Activated CD8-positive, alpha-beta T cell treated with anti-CD3 and anti-CD28 coated beads for 36 hours (primary cell): ENCODE results near the gene DCTD. TPM values are rescaled to one million over a fixed set of nuclear protein-coding genes. Genes with fewer than 3 reads are reported as not detected.

Source experiments
- ATAC-seq: fragments of 200-7000 bp; cut with Tn5 transposase; one replicate; pipeline ENCODE4 v1.10.0; 2021; ENCODE audit warnings: mild to moderate bottlenecking, moderate library complexity
- CTCF ChIA-PET: fragments of 350-600 bp; sonication (Branson Sonifier 250); formaldehyde crosslinking; loops from one replicate; lab custom pipeline; 2021; ENCODE audit warnings: antibody characterized with exemption; lab: Charles Lee
- POLR2A ChIA-PET: fragments of 350-600 bp; sonication (Branson Sonifier 250); formaldehyde crosslinking; loops from one replicate; lab custom pipeline; 2021; ENCODE audit warnings: antibody characterized with exemption; lab: Charles Lee
- DNase-seq: peaks from one replicate; pipeline ENCODE4 v3.0.0-alpha.2; 2020
- H3K27ac Mint-ChIP-seq: one replicate; pipeline ENCODE4 v1.8.0; 2021; ENCODE audit warnings: mild to moderate bottlenecking, mixed read lengths
- H3K27me3 Mint-ChIP-seq: one replicate; pipeline ENCODE4 v1.8.0; 2021; ENCODE audit warnings: mixed read lengths
- H3K36me3 Mint-ChIP-seq: one replicate; pipeline ENCODE4 v1.8.0; 2021; ENCODE audit warnings: low read depth, mixed read lengths
- H3K4me1 Mint-ChIP-seq: one replicate; pipeline ENCODE4 v1.8.0; 2021; ENCODE audit warnings: low read depth, mixed read lengths
- H3K4me3 Mint-ChIP-seq: one replicate; pipeline ENCODE4 v1.8.0; 2021; ENCODE audit warnings: mild to moderate bottlenecking, moderate library complexity, mixed read lengths
- H3K9me3 Mint-ChIP-seq: one replicate; pipeline ENCODE4 v1.8.0; 2021; ENCODE audit warnings: mixed read lengths
- CTCF ChIP-seq: fragments of 200-600 bp; IDR thresholded peaks from one replicate; pipeline ENCODE4 v1.8.0; 2022; ENCODE audit warnings: antibody characterized with exemption, mild to moderate bottlenecking
- intact Hi-C: fragments of 100-400 bp; cut with micrococcal nuclease; formaldehyde crosslinking; loops from one replicate; pipeline ENCODE4 v1.10.0; 2022
- total RNA-seq, 2 experiments: library from RNA; stranded (reverse); gene quantifications; one replicate each; pipeline ENCODE4 v1.2.3, GENCODE V29; 2021

The DCTD gene
- total RNA-seq, 2 experiments from 2014 or later: 128 to 131 TPM

GRCh38 chr4:182883351-182883750 lies 33.8 kb downstream of the DCTD start:
- H3K27ac Mint-ChIP-seq: no peak overlapping the region
- peaks cover 18% of the 10 kb centered on the region for H3K9me3 Mint-ChIP-seq
- H3K36me3 Mint-ChIP-seq: peaks cover 60% of the 10 kb centered on the region
- no peaks in the 10 kb centered on the region for H3K27me3 Mint-ChIP-seq
- ATAC-seq (no peak), DNase-seq (no peak)
- no peak overlapping the region for H3K4me3 Mint-ChIP-seq
- no peak for TF ChIP-seq CTCF
- POLR2A ChIA-PET: no interaction called here
- CTCF ChIA-PET: no interaction called here
- no peaks in the 10 kb centered on the region for H3K4me1 Mint-ChIP-seq
- intact Hi-C loops: no loop called here

- no peak overlapping the region for H3K4me3 Mint-ChIP-seq
- ChIA-PET POLR2A (no interaction called here), CTCF (no interaction called here)
- no peaks in the 10 kb centered on the region for H3K27me3 Mint-ChIP-seq
- no peak for ATAC-seq
- intact Hi-C loops: no loop called here
- no peak for TF ChIP-seq CTCF
- no peak for DNase-seq
- peaks cover 18% of the 10 kb centered on the region for H3K9me3 Mint-ChIP-seq
- H3K36me3 Mint-ChIP-seq: peaks cover 49% of the 10 kb centered on the region
- no peaks in the 10 kb centered on the region for H3K4me1 Mint-ChIP-seq
- H3K27ac Mint-ChIP-seq: no peak overlapping the region
Observed at GRCh38 chr4:182881914-182882313, 35.3 kb downstream of the DCTD start.

GRCh38 chr4:182880387-182881356 lies 36.5 kb downstream of the DCTD start:
- POLR2A ChIA-PET: no interaction called here
- Mint-ChIP-seq H3K27ac (no peak overlapping the region), H3K9me3 (peaks cover 12% of the 10 kb centered on the region), H3K27me3 (no peaks in the 10 kb centered on the region), H3K4me1 (no peaks in the 10 kb centered on the region), H3K4me3 (no peak overlapping the region), H3K36me3 (peaks cover 39% of the 10 kb centered on the region)
- CTCF ChIA-PET: no interaction called here
- intact Hi-C loops: no loop called here
- DNase-seq: no peak
- ATAC-seq: no peak
- TF ChIP-seq CTCF: no peak

GRCh38 chr4:182879913-182880312 lies 37.3 kb downstream of the DCTD start:
- Mint-ChIP-seq H3K27me3 (no peaks in the 10 kb centered on the region), H3K36me3 (peaks cover 31% of the 10 kb centered on the region), H3K27ac (no peak overlapping the region), H3K4me1 (no peaks in the 10 kb centered on the region), H3K4me3 (no peak overlapping the region), H3K9me3 (peaks cover 5% of the 10 kb centered on the region)
- intact Hi-C loops: no loop called here
- DNase-seq (no peak), ATAC-seq (no peak)
- ChIA-PET POLR2A (no interaction called here), CTCF (no interaction called here)
- no peak for TF ChIP-seq CTCF

GRCh38 chr4:182878633-182879495 lies 38.3 kb downstream of the DCTD start:
- Mint-ChIP-seq H3K36me3 (peaks cover 29% of the 10 kb centered on the region), H3K27me3 (no peaks in the 10 kb centered on the region), H3K9me3 (peaks cover 4% of the 10 kb centered on the region), H3K4me1 (no peaks in the 10 kb centered on the region), H3K27ac (no peak overlapping the region), H3K4me3 (no peak overlapping the region)
- DNase-seq (no peak), ATAC-seq (no peak)
- TF ChIP-seq CTCF: no peak
- intact Hi-C loops: no loop called here
- POLR2A ChIA-PET: no interaction called here
- CTCF ChIA-PET: no interaction called here
